ENCODE results near the gene SAP25.
"Not testable (repeated sequence)": the region's sequence is repeated elsewhere in the genome, so short reads cannot be mapped to it uniquely, and the experiment has no call there.

SAP25 gene

DNA sequence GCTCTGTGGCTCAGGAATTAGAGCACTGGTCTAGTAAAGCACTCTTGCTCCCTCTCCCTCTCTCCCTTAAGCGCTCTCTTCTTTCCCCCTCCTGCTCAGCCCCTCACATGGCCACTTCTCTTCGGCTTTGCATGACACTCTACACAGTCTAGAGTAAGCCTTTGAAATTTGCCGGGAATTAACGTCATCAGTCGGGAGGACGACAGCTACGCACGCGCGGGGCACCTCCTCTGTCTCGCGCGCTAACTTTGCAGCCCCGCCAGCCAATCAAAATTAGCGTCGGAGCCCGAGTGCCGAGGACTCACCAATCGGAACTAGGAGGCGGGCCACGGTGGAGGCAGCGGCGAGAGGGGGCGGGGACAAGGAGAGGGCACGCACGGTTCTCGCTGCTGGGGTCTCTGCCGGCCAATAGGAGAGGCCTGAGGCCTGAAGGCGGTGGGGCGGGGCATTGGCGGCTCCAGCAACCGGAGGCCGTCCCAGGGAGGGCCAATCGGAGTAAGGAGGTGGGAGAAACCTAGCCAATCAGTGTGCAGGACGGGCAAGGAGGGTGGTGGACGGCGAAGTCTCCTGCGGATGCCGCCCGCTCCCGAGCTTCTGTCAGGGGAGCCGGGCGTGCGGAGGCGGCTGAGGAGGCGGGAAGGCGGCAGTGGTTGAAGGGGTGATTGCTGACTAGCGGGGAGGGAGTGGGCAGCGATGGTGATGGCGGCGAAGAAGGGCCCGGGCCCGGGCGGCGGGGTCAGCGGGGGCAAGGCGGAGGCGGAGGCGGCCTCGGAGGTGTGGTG is 34.9 kb downstream of the SAP25 start, which contains the start of gene AGFG2:
Gene AGFG2 (plus strand): TSS at position 550 of the 782 bp plus-strand sequence. CDS start 144 bp downstream, at position 694.
- Histone ChIP-seq H3K4me3 (ENCODE audit: low read depth, low read length) (peak within 1 kb of the TSS; percentile 92), H2AFZ (peak within 1 kb of the TSS; percentile 92), H3K9me3 (ENCODE audit: control insufficient read depth, low read length) (no peaks in the 10 kb centered on the region), H3K27me3 (ENCODE audit: control insufficient read depth, insufficient read depth, low read length) (no peaks in the 10 kb centered on the region), H3K9ac (no peak within 1 kb of the TSS), H3K79me2 (peaks cover 11% of the 10 kb centered on the region), H3K4me2 (ENCODE audit: low read length) (peak within 1 kb of the TSS; percentile 90), H3K36me3 (ENCODE audit: control insufficient read depth, insufficient read depth, low read length) (no peaks in the 10 kb centered on the region), H3K27ac (peak within 1 kb of the TSS; percentile 63), H3K4me1 (peaks cover 9% of the 10 kb centered on the region)
- TF ChIP-seq CTCF (IDR thresholded peaks at IDR 0.05) = no peak

DNA sequence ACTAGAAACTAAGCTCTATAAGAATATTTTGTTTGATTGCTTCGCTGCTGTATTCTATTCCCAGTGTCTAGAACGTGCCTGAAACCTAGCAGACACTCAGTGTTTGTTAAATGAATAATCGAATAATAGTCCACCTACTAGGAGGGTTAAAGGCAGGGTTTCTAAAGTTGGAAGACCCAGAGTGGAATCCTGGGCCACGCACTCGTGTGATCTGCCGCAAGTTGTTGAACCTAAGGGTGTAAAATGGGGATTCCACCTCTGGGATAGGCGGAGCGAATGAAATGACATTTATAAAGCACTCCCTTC is 35.4 kb downstream of the SAP25 start:
- Histone ChIP-seq H2AFZ (peak overlapping the region; percentile 73), H3K4me3 (ENCODE audit: low read depth, low read length) (peak overlapping the region; percentile 92), H3K9ac (no peak overlapping the region), H3K27me3 (ENCODE audit: control insufficient read depth, insufficient read depth, low read length) (no peaks in the 10 kb centered on the region), H3K4me1 (peaks cover 7% of the 10 kb centered on the region), H3K27ac (peak overlapping the region; percentile 20), H3K79me2 (peaks cover 11% of the 10 kb centered on the region), H3K36me3 (ENCODE audit: control insufficient read depth, insufficient read depth, low read length) (no peaks in the 10 kb centered on the region), H3K4me2 (ENCODE audit: low read length) (peak overlapping the region; percentile 61), H3K9me3 (ENCODE audit: control insufficient read depth, low read length) (no peaks in the 10 kb centered on the region)
- TF ChIP-seq CTCF (IDR thresholded peaks at IDR 0.05) = no peak

GRCh38 chr7:100536695-100537094 is 37.0 kb downstream of the SAP25 start:
- H3K9me3 ChIP-seq (ENCODE audit: control insufficient read depth, low read length); H3K27me3 ChIP-seq (ENCODE audit: control insufficient read depth, insufficient read depth, low read length); H3K4me2 ChIP-seq (ENCODE audit: low read length); H3K4me1 ChIP-seq; H3K79me2 ChIP-seq; H2AFZ ChIP-seq; H3K27ac ChIP-seq; H3K9ac ChIP-seq; H3K36me3 ChIP-seq (ENCODE audit: control insufficient read depth, insufficient read depth, low read length); H3K4me3 ChIP-seq (ENCODE audit: low read depth, low read length): not testable (repeated sequence)

DNA sequence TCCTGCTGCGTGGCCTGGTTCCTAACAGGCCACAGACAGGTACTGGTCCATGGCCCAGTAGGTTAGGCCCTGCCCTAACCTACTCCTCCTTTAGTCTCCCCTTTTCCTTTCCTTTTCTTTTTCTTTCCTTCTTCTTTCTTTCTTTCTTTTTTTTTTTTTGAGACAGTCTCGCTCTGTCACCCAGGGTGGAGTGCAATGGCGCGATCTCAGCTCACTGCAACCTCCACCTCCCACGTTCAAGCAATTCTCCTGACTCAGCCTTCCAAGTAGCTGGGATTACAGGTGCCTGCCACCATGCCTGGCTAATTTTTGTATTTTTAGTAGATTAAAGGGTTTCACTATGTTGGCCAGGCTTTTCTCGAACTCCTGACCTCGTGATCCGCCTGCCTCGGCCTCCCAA is 37.7 kb downstream of the SAP25 start:
- H2AFZ ChIP-seq; H3K79me2 ChIP-seq; H3K27ac ChIP-seq; H3K27me3 ChIP-seq (ENCODE audit: control insufficient read depth, insufficient read depth, low read length); H3K4me3 ChIP-seq (ENCODE audit: low read depth, low read length); H3K9me3 ChIP-seq (ENCODE audit: control insufficient read depth, low read length); H3K4me1 ChIP-seq; H3K4me2 ChIP-seq (ENCODE audit: low read length); H3K36me3 ChIP-seq (ENCODE audit: control insufficient read depth, insufficient read depth, low read length); H3K9ac ChIP-seq: not testable (repeated sequence)

DNA sequence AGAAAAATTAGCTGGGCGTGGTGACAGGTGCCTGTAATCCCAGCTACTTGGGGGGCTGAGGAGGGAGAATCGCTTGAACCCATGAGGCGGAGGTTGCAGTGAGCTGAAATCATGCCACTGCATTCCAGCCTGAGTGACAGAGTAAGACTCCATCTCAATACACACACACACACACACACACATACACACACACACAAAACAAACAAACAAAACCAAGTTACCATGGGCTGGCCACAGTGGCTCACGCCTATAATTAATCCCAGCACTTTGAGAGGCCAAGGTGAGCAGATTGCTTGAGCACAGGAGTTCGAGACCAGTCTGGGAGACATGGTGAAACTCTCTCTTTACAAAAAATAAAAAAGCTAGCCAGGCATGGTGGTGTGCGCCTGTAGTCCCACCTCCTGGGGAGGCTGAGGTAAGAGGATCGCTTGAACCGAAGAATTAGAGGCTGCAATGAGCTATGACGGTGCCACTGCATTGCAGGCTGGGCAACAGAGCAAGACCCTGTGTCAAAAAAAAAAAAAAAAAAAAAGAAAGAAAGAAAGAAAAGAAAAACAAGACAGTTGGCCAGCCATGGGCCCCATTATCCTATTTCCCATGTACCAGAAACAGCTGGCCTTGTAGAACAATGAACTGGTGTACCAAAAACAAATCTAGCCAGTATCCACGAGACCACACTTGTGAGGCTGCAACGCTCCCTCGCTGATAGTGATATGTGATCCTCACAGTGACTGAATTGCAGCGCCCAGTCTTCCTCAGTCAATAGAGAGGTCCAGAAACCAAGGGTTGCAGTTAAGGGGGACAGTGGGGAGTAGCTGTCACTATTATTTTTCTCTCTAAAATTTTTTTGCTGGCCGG is 41.3 kb downstream of the SAP25 start:
- no peak for TF ChIP-seq CTCF (IDR thresholded peaks at IDR 0.05)
- no peaks in the 10 kb centered on the region for H3K4me1 ChIP-seq
- H3K79me2 ChIP-seq = no peaks in the 10 kb centered on the region
- H3K4me3 ChIP-seq (ENCODE audit: low read depth, low read length) = no peak overlapping the region
- H2AFZ ChIP-seq = no peak overlapping the region
- H3K9me3 ChIP-seq (ENCODE audit: control insufficient read depth, low read length) = no peaks in the 10 kb centered on the region
- no peak overlapping the region for H3K9ac ChIP-seq
- H3K4me2 ChIP-seq (ENCODE audit: low read length) = no peak overlapping the region
- no peak overlapping the region for H3K27ac ChIP-seq
- H3K36me3 ChIP-seq (ENCODE audit: control insufficient read depth, insufficient read depth, low read length) = no peaks in the 10 kb centered on the region
- no peaks in the 10 kb centered on the region for H3K27me3 ChIP-seq (ENCODE audit: control insufficient read depth, insufficient read depth, low read length)

DNA sequence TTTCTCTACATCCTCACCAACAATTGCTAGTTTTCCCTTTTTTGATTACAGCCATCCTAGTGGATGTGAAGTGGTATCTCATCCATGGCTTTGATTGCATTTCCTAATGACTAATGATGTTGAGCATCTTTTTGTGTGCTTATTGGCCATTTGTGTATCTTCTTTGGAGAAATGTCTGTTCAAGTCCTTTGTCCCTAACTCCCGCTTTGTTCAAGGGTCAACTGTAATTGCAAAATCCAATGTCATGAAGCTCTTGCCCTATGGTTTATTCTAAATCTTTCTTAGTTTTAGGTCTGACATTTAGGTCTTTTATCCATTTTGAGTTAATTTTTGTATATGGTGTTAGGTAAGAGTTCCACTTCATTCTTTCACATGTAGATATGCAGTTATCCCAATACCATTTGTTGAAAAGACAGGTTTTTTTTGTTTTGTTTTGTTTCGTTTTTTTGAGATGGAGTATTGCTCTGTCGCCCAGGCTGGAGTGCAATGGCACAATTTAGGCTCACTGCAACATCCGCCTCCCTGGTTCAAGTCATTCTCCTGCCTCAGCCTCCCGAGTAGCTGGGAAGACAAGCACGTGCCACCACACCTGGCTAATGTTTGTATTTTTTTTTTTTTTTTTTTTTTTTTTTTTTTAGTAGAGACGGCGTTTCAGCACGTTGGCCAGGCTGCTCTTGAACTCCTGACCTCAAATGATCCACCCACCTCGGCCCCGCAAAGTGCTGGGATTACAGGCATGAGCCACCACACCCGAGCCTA is 45.4 kb downstream of the SAP25 start:
- H3K9me3 ChIP-seq (ENCODE audit: control insufficient read depth, low read length); H3K4me3 ChIP-seq (ENCODE audit: low read depth, low read length); H3K79me2 ChIP-seq; H3K4me2 ChIP-seq (ENCODE audit: low read length); H3K4me1 ChIP-seq; H3K36me3 ChIP-seq (ENCODE audit: control insufficient read depth, insufficient read depth, low read length); H2AFZ ChIP-seq; H3K27ac ChIP-seq; H3K27me3 ChIP-seq (ENCODE audit: control insufficient read depth, insufficient read depth, low read length); H3K9ac ChIP-seq: not testable (repeated sequence)

GRCh38 chr7:100523192-100523591 is 50.5 kb downstream of the SAP25 start:
- H3K27ac ChIP-seq; H3K27me3 ChIP-seq (ENCODE audit: control insufficient read depth, insufficient read depth, low read length); H3K36me3 ChIP-seq (ENCODE audit: control insufficient read depth, insufficient read depth, low read length); H3K9me3 ChIP-seq (ENCODE audit: control insufficient read depth, low read length); H2AFZ ChIP-seq; H3K4me1 ChIP-seq; H3K4me2 ChIP-seq (ENCODE audit: low read length); H3K79me2 ChIP-seq; H3K4me3 ChIP-seq (ENCODE audit: low read depth, low read length); H3K9ac ChIP-seq: not testable (repeated sequence)

Measured in parathyroid adenoma (tissue), 2 donors.